ENCODE measurements around the gene GOLGA8T.
"Not testable (repeated sequence)": the region's sequence is repeated elsewhere in the genome, so short reads cannot be mapped to it uniquely, and the experiment has no call there.

The GOLGA8T gene

DNA sequence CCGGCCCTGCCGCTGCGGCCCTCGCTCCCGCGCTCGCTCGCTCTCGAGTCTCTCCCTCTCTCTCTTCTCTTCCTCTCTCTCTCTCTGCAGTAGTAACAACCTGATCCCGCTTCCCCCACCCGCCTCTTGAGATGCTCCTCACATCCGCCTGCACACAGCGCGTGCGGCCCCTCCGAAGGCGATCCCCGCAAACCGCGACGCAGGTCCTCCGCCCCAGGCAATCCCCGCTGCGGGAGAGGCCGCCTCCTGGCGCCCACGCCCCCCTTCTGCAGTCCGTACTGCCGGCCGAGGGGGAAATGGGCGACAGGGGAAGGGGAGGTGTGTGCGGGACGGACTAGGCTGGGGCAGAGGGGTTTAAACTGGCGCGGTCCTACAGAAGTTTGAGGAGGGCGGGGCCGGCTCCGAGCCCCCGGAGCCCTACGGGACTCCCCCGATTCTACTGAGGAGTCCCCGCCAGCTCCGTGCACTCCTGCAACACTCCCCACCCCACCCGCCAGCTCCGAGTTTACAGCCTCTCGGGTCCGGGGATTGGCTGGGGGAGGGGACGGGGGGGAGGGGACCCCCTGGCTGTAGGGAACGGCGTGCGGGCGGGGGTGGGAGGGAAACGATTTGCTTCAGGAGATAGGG is 57.4 kb downstream of the GOLGA8T start:
- not testable (repeated sequence) for DNase-seq

DNA sequence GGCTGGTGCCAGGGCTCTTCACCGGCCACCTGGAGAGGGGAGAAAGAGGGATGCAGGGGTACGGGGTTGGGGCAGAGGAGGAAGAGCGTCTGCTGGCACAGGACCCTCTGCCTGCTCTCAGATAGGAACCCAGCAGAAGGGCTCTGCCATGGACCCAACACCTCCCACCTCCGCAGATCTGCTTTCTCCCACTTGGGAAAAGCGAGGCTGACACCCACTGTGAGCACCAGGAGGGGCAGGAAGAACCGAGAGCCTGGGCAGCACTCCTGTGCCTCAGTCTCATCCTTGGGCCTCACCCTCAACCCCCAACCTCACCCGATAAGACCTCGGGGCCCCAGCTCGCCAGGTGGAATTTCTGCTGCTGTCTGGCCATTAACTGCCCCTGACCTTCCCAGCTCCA is 58.0 kb downstream of the GOLGA8T start:
- DNase-seq: not testable (repeated sequence)

Data from activated CD4-positive, alpha-beta T cell treated with anti-CD3 and anti-CD28 coated beads, Interleukin-2, amount 50 U/mL, for 16 hours (primary cell).